SK-N-SH treated with all-trans-retinoic acid at 6 μM for 48 hours (cell line): Measurements from ENCODE around the gene MLKL.
"Not testable (repeated sequence)": the region's sequence is repeated elsewhere in the genome, so short reads cannot be mapped to it uniquely, and the experiment has no call there.

Experiments
- ATAC-seq: fragments of 200-7000 bp; cut with Tn5 transposase; 3 replicates; pipeline ENCODE4 v1.9.1; 2020; ENCODE audit warnings: mild to moderate bottlenecking, moderate library complexity
- ARNTL ChIP-seq: fragments of 450-650 bp; formaldehyde crosslinking; IDR thresholded peaks from 2 replicates; pipeline ENCODE4 v1.5.0; 2020; ENCODE audit warnings: low read depth, mild to moderate bottlenecking, moderate library complexity, borderline replicate concordance
- CSDC2 ChIP-seq: fragments of 250-450 bp; sonication (Bioruptor Pico); IDR thresholded peaks from 2 replicates; pipeline ENCODE4 v1.5.0; 2020; ENCODE audit warnings: mild to moderate bottlenecking, moderate library complexity
- ESRRG ChIP-seq: fragments of 250-450 bp; sonication (Bioruptor Pico); IDR thresholded peaks from 2 replicates; pipeline ENCODE4 v1.6.1; 2021; ENCODE audit warnings: mild to moderate bottlenecking
- GLIS3 ChIP-seq: fragments of 250-450 bp; sonication (Bioruptor Pico); IDR thresholded peaks from 2 replicates; pipeline ENCODE4 v1.5.0; 2020; ENCODE audit warnings: mild to moderate bottlenecking, moderate library complexity
- PPARA ChIP-seq: fragments of 250-450 bp; sonication (Bioruptor Pico); IDR thresholded peaks from 2 replicates; pipeline ENCODE4 v1.5.0; 2020; ENCODE audit warnings: mild to moderate bottlenecking, borderline replicate concordance
- RARB ChIP-seq: fragments of 250-450 bp; sonication (Bioruptor Pico); IDR thresholded peaks from 2 replicates; pipeline ENCODE4 v1.8.0; 2021; ENCODE audit warnings: mild to moderate bottlenecking, moderate library complexity
- SNAI2 ChIP-seq: fragments of 250-450 bp; sonication (Bioruptor Pico); IDR thresholded peaks from 2 replicates; pipeline ENCODE4 v1.5.0; 2020; ENCODE audit warnings: mild to moderate bottlenecking, moderate library complexity
- TCF4 ChIP-seq: fragments of 250-450 bp; sonication (Bioruptor Pico); IDR thresholded peaks from 2 replicates; pipeline ENCODE4 v1.8.0; 2021; ENCODE audit warnings: mild to moderate bottlenecking, moderate library complexity, borderline replicate concordance
- TSHZ2 ChIP-seq: fragments of 250-450 bp; sonication (Bioruptor Pico); IDR thresholded peaks from 2 replicates; pipeline ENCODE4 v1.5.0; 2020; ENCODE audit warnings: mild to moderate bottlenecking, moderate library complexity
- ZNF565 ChIP-seq: fragments of 450-650 bp; formaldehyde crosslinking; conservative IDR thresholded peaks from 2 replicates; pipeline ENCODE4 v1.5.0; 2020; ENCODE audit warnings: low read depth, mild to moderate bottlenecking, moderate library complexity
- ZNF70 ChIP-seq: fragments of 450-650 bp; formaldehyde crosslinking; IDR thresholded peaks from 2 replicates; pipeline ENCODE4 v1.5.0; 2020; ENCODE audit warnings: mild to moderate bottlenecking, moderate library complexity
- ZNF8 ChIP-seq: fragments of 450-650 bp; formaldehyde crosslinking; IDR thresholded peaks from 2 replicates; pipeline ENCODE4 v1.5.0; 2020; ENCODE audit warnings: mild to moderate bottlenecking, moderate library complexity
- TF ChIP-seq, protein P1 (sequence below): fragments of 250-450 bp; sonication (Bioruptor Pico); IDR thresholded peaks from 2 replicates; pipeline ENCODE4 v1.8.0; 2021; ENCODE audit warnings: low read depth, mild to moderate bottlenecking, moderate library complexity, borderline replicate concordance
- TF ChIP-seq, protein P2 (sequence below): fragments of 250-450 bp; sonication (Bioruptor Pico); IDR thresholded peaks from 2 replicates; pipeline ENCODE4 v1.8.0; 2020; ENCODE audit warnings: mild to moderate bottlenecking, moderate library complexity, borderline replicate concordance
- TF ChIP-seq, protein P3 (sequence below): fragments of 250-450 bp; sonication (Bioruptor Pico); IDR thresholded peaks from 2 replicates; pipeline ENCODE4 v1.5.1; 2020; ENCODE audit warnings: low read depth, mild to moderate bottlenecking, moderate library complexity

MLKL gene

GRCh38 chr16:74657870-74658642 lies 42.6 kb downstream of the MLKL start:
- no peak for ATAC-seq
- TF ChIP-seq ZNF70 (CRISPR knock-in tag) (no peak), TCF4 (CRISPR knock-in tag) (no peak), CSDC2 (CRISPR knock-in tag) (no peak), TSHZ2 (no peak), ZNF8 (CRISPR knock-in tag) (no peak)
- TF ChIP-seq, protein P1, sequence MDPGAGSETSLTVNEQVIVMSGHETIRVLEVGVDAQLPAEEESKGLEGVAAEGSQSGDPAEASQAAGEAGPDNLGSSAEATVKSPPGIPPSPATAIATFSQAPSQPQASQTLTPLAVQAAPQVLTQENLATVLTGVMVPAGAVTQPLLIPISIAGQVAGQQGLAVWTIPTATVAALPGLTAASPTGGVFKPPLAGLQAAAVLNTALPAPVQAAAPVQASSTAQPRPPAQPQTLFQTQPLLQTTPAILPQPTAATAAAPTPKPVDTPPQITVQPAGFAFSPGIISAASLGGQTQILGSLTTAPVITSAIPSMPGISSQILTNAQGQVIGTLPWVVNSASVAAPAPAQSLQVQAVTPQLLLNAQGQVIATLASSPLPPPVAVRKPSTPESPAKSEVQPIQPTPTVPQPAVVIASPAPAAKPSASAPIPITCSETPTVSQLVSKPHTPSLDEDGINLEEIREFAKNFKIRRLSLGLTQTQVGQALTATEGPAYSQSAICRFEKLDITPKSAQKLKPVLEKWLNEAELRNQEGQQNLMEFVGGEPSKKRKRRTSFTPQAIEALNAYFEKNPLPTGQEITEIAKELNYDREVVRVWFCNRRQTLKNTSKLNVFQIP (CRISPR knock-in tag) = no peak
- TF ChIP-seq, protein P2, sequence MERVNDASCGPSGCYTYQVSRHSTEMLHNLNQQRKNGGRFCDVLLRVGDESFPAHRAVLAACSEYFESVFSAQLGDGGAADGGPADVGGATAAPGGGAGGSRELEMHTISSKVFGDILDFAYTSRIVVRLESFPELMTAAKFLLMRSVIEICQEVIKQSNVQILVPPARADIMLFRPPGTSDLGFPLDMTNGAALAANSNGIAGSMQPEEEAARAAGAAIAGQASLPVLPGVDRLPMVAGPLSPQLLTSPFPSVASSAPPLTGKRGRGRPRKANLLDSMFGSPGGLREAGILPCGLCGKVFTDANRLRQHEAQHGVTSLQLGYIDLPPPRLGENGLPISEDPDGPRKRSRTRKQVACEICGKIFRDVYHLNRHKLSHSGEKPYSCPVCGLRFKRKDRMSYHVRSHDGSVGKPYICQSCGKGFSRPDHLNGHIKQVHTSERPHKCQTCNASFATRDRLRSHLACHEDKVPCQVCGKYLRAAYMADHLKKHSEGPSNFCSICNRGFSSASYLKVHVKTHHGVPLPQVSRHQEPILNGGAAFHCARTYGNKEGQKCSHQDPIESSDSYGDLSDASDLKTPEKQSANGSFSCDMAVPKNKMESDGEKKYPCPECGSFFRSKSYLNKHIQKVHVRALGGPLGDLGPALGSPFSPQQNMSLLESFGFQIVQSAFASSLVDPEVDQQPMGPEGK (CRISPR knock-in tag) = no peak

- no peak for ATAC-seq
- TF ChIP-seq TCF4 (CRISPR knock-in tag) = no peak
- no peak for TF ChIP-seq SNAI2
- TF ChIP-seq RARB (CRISPR knock-in tag) = no peak
- TF ChIP-seq, all 23 proteins: peak for 0
Observed at GRCh38 chr16:74654536-74655050, 46.1 kb downstream of the MLKL start.

- ATAC-seq = not testable (repeated sequence)
Observed at GRCh38 chr16:74652883-74653282, 47.8 kb downstream of the MLKL start.

DNA sequence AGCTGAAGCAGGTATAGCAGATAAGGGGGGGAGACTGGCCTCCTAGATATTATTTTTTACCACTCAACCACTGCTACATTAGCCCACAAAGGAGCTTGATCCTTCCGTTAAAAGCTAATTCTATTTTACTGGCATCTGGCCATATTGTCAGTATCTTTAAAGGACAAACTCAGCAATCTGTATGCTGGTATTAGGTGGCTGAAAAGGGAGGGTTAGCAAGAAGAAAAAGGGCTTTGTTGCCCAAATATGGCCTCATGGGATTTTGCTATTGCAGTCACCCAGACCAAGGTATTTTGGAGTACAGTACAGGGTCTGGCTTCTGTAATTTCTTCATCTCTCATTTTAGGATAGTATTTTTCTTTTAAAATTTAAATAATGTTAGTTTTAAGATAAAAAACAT lies 48.4 kb downstream of the MLKL start:
- no peak; the same call in 2 of the 3 replicates for ATAC-seq
- no peak for TF ChIP-seq PPARA
- TF ChIP-seq ARNTL (CRISPR knock-in tag) = no peak
- no peak for TF ChIP-seq SNAI2
- no peak for TF ChIP-seq ZNF8 (CRISPR knock-in tag)
- no peak for TF ChIP-seq ZNF70 (CRISPR knock-in tag)

GRCh38 chr16:74651841-74652240 lies 48.8 kb downstream of the MLKL start:
- ATAC-seq = no peak
- TF ChIP-seq GLIS3 (no peak), CSDC2 (CRISPR knock-in tag) (no peak), ZNF70 (CRISPR knock-in tag) (no peak), TCF4 (CRISPR knock-in tag) (no peak), ZNF565 (CRISPR knock-in tag) (no peak), SNAI2 (no peak), ESRRG (CRISPR knock-in tag) (no peak)
- TF ChIP-seq, protein P3, sequence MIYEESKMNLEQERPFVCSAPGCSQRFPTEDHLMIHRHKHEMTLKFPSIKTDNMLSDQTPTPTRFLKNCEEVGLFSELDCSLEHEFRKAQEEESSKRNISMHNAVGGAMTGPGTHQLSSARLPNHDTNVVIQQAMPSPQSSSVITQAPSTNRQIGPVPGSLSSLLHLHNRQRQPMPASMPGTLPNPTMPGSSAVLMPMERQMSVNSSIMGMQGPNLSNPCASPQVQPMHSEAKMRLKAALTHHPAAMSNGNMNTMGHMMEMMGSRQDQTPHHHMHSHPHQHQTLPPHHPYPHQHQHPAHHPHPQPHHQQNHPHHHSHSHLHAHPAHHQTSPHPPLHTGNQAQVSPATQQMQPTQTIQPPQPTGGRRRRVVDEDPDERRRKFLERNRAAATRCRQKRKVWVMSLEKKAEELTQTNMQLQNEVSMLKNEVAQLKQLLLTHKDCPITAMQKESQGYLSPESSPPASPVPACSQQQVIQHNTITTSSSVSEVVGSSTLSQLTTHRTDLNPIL = no peak
- TF ChIP-seq, all 23 proteins: peak for 0
